HEK293 (cell line): Measurements from ENCODE around the gene SNRPA1.
A peak's percentile ranks its signal among the peaks of the same experiment; 100 is the strongest.

Source experiments
- CTCF ChIA-PET: fragments of 350-600 bp; formaldehyde crosslinking; extraction: SDS; loops from one replicate; lab custom pipeline; 2021; ENCODE audit warnings: antibody characterized with exemption; lab: Yijun Ruan, JAX
- POLR2A ChIA-PET: fragments of 300-600 bp; formaldehyde crosslinking; extraction: SDS; loops from one replicate; lab custom pipeline; 2020; ENCODE audit warnings: antibody characterized with exemption, inconsistent platforms; lab: Yijun Ruan, JAX
- H3K27ac ChIP-seq: fragments of 200-500 bp; sonication (Bioruptor generic); 2 replicates; pipeline ENCODE4 v1.5.1; 2014; ENCODE audit warnings: low read depth, low read length, control low read depth, inconsistent platforms; ENCODE audit errors: extremely low read depth
- H3K36me3 ChIP-seq, 2 experiments: fragments of 200-500 bp in 1 of 2; sonication (Bioruptor generic) in 1 of 2; 1 replicate in 1 of 2; 2 replicates in 1 of 2; pipeline ENCODE4 v1.5.1; 2014 to 2017; ENCODE audit warnings: inconsistent platforms in 2 of 2, low read length in 2 of 2; ENCODE audit not compliant: control insufficient read depth in 2 of 2, insufficient read depth in 1 of 2
- H3K4me1 ChIP-seq: fragments of 200-500 bp; sonication (Bioruptor generic); 2 replicates; pipeline ENCODE4 v1.5.1; 2014; ENCODE audit warnings: mild to moderate bottlenecking, low read length, inconsistent platforms; ENCODE audit not compliant: control insufficient read depth, insufficient read depth
- H3K4me3 ChIP-seq: 2 replicates; pipeline ENCODE4 v1.5.1; 2011; ENCODE audit warnings: low read depth, mild to moderate bottlenecking, control low read depth, low read length, moderate library complexity
- H3K9me3 ChIP-seq: fragments of 200-500 bp; sonication (Bioruptor generic); 2 replicates; pipeline ENCODE4 v1.5.1; 2014; ENCODE audit warnings: low read depth, low read length, inconsistent platforms; ENCODE audit not compliant: control insufficient read depth, insufficient read depth
- GLIS1 ChIP-seq: fragments of 450-650 bp; formaldehyde crosslinking; IDR thresholded peaks from 2 replicates; pipeline ENCODE4 v1.5.1; 2016; ENCODE audit warnings: missing biosample characterization, missing genetic modification characterization
- ZIC2 ChIP-seq: fragments of 450-650 bp; formaldehyde crosslinking; IDR thresholded peaks from 2 replicates; pipeline ENCODE4 v1.5.1; 2016; ENCODE audit warnings: missing biosample characterization, missing genetic modification characterization
- ZNF10 ChIP-seq: fragments of 450-650 bp; formaldehyde crosslinking; IDR thresholded peaks from 2 replicates; pipeline ENCODE4 v1.5.1; 2017; ENCODE audit warnings: missing biosample characterization, missing genetic modification characterization
- ZNF585B ChIP-seq: fragments of 450-650 bp; formaldehyde crosslinking; IDR thresholded peaks from 2 replicates; pipeline ENCODE4 v1.5.1; 2016; ENCODE audit warnings: missing biosample characterization, missing genetic modification characterization

SNRPA1 gene

DNA sequence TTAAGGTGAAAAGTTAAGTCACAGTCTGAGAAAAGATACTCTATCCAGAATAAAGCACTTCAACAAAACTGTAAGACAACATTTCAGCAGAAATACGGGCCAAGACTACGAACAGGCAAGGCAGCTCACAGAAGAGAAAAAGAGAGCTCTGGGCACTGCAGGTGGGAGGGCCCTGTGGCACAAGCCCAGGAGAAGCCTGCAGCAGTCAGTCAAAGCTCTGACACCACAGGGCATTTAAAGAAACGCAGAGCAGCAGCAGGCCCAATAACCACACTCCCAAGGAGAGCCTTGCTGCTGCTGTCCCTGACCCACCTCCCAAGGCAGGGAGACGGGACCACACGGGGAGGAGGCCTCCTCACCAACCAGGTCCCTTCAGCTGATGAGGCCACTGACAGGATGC, 62.4 kb downstream of the SNRPA1 start:
- CTCF ChIA-PET = no interaction called here

More for the DNA sequence above, 62.4 kb downstream of the SNRPA1 start:
- Histone ChIP-seq H3K4me3 (no peak overlapping the region), H3K4me1 (no peaks in the 10 kb centered on the region), H3K27ac (peak overlapping the region; percentile 29; the same call in 1 of the 2 replicates), H3K9me3 (no peaks in the 10 kb centered on the region), H3K36me3 (peaks cover 17 to 37% of the 10 kb centered on the region in 2 experiments)
- POLR2A ChIA-PET = no interaction called here
- peak; percentile 83 for TF ChIP-seq ZIC2 (tag by site-specific recombination)
- TF ChIP-seq ZNF585B (tag by site-specific recombination) = no peak
- peak; percentile 53; the same call in 1 of the 2 replicates for TF ChIP-seq GLIS1 (tag by site-specific recombination)
- 0 out of 2 replicates have a peak, but pooled peaks have one; percentile 13 for TF ChIP-seq ZNF10 (tag by site-specific recombination)
